ENCODE data around the gene NBAS.

The NBAS gene

GRCh38 chr2:15560988-15561573, at the start of gene NBAS:
NBAS (minus strand) TSS chr2:15561334; CDS start chr2:15561304, 30 bp downstream.
- in situ Hi-C loops (cut with HindIII; ENCODE audit: low sequenced_read_pairs), result no loop called here

DNA sequence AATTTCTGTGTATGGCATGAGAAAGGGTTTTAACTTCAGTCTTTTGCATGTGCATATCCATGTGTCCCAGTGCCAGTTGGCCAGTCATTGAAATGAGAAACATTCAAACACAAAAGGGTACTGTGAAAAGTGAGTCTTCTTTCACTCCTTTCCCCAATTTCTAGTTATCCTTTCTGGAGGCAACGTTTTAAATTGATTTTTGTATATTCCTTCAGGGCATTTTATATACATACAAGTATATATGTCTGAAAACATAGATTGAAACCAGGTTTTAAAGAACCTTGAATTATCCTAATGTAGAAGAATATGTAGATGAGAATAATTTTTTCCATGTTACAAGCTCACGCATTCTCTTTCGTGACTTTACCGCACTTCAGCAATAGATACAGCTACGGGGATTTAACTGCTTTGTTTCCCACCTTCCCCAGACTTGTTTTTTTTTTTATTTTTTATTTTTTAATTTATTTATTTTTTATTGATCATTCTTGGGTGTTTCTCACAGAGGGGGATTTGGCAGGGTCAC, 49.4 kb upstream of the NBAS start:
- in situ Hi-C loops (cut with HindIII; ENCODE audit: low sequenced_read_pairs), result no loop called here

DNA sequence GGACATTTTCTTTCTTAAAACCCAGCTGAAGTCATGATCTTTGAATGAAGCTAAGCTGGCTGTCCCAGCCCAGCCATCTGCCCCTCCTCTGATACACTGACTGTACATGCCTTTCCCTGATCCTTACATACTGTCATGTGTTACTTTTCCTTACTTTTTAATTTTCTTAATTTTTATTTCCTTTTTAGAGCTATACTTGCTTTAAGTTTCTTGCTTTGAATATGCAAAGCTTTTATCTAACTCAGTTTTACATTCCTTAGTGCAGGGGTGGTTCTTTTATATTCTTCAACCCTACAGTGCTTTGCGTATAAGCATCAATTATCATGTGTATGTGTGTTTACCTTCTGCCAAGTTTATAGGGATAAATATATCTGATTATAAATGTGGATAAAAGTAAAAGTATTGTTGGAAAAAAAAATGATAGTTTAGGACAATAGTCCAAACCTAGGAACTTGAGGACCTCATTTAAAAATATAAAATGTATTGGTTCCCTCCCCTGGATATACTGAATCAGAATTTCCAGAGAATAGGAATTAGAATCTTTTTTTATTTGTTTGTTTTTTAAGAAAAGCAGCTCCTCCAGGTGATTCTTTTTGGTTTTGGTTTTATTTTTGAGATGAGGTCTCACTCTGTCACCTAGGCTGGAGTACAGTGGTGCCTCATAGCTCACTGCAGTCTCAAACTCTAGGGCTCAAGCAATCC, 48.4 kb upstream of the NBAS start:
- in situ Hi-C loops (cut with HindIII; ENCODE audit: low sequenced_read_pairs), result no loop called here

DNA sequence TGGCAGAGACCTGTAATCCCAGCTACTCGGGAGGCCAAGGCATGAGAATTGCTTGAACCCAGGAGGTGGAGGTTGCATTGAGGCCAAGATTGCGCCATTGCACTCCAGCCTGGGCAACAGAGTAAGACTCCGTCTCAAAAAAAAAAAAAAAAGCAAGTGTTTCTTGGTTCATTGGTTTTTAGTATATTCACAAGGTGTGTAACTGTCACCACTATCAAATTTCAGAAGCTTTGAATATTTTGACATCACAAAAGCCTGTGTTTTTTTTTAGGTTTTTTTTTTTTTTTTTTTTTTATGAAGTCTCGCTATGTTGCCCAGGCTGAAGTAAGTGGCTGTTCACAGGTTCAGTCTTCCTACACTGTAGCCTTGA, 47.2 kb upstream of the NBAS start:
- in situ Hi-C loops (cut with HindIII; ENCODE audit: low sequenced_read_pairs), result no loop called here

DNA sequence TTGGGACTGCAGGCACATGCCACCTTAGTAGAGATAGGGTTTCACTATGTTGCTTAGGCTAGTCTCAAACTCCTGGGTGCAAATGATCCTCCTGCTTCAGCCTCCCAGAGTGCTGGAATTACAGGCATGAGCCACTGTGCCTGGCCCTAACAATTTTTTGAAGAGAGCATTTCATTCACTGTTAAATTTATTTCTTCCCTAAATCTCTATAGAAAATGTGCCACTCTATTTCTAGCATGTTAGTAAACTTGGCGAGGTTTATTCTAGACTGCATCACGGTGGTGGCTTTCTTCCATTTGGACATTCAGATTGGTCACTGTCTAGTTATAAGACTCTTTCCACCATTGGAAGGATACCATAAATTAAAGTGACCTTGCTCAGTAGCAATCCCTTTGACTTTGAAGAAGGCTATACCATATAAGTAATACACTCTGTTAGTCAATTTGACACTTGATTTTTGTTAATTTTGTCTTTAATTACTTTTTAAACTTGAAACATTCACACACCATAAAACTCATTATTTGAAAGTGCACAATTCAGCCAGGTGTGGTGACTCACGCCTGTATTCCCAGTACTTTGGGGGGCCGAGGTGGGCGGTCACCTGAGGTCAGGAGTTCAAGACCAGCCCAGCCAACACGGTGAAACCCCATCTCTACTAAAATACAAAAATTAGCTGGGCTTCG, 46.7 kb upstream of the NBAS start:
- in situ Hi-C loops (cut with HindIII; ENCODE audit: low sequenced_read_pairs), result no loop called here

DNA sequence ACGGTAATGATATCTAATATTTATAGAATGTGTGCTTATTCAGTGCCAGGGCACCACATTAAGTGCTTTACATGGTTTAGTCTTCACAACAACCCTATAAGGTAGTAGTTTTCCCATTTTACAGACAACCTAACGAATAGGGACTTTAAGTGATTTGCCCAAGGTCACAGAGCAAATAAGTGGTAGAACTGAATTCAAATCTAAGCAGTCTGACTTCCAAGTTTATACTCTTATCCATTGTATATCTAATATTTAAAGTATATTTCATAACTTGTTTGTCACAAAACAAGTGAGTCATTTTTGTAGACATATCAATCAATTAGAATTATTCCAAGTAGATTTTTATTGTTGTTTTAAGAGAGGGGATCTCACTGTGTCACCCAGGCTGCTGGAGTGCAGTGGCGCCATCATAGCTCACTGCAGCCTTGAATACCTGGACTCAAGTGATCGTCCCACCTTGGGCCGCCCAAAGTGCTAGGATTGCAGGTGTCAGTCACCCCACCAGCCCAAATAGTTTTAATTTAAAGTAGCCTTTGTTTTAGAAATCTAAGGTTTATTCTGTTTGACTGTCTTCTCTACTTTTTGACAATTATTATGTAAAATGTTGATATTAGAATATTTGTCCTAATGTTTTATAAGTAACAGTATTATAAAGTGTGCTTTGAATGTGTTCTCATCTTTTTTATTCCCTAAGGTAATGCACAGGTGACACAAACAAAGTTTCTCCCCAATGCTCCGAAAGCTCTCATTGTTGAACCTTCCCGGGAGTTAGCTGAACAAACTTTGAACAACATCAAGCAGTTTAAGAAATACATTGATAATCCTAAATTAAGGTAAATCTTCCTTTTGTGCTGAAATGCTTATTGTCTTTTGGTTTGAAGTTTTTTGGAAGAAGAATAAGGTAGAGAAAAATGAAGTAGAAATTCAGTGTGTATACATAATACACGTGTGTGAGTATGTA, 45.6 kb upstream of the NBAS start:
- in situ Hi-C loops (cut with HindIII; ENCODE audit: low sequenced_read_pairs), result no loop called here

GRCh38 chr2:15605721-15606120, 44.6 kb upstream of the NBAS start:
- in situ Hi-C loops (cut with HindIII; ENCODE audit: low sequenced_read_pairs), result no loop called here

- in situ Hi-C loops (cut with HindIII; ENCODE audit: low sequenced_read_pairs), result no loop called here
Measured at GRCh38 chr2:15603948-15604347, 42.8 kb upstream of the NBAS start.

DNA sequence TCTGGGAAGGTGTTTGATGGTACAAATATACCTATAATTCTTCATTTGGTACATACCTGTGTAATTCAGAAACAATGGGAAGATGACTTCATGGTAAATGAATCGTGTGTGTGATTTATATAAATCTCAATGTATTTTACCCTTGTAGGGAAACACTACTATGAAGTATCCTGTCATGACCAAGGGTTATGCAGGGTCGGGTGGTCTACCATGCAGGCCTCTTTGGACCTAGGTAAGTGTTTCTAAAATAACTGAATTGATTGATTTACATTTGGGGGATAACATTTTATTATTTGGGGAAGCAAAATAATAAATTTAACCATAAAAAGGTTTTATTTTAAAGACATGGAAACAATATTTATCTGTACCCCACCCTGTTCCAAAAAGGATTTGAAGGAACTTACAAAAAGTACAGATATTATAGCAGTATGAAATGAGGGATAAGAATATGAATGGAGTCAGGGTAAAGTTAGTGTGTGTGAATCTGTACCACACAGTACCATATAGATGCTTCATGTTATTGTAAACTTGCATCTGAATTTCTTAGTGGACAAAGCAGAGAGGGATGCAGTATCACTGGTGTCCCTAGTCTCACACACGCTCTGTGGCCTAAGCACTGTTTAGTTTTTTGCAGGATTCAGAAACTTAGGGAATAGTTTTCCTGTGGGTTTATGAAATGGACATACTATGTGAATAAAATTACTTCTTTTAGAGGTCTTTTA, 42.1 kb upstream of the NBAS start:
- in situ Hi-C loops (cut with HindIII; ENCODE audit: low sequenced_read_pairs), result no loop called here

DNA sequence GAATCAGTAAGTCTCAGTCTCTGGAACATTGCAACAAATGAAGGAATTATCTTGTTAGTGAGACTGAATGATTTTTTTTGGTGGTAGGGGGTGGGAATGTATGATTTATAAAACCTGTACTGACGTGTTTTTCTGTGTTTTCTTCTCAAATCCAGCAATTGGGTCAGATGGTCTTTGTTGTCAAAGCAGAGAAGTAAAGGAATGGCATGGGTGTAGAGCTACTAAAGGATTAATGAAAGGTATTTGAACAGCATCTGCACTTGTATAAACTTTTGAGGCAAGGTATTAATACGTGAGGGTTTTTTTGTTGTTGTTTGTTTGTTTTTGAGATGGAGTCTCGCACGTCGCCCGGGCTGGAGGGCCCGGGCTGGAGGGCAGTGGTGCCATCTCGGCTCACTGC, 41.3 kb upstream of the NBAS start:
- in situ Hi-C loops (cut with HindIII; ENCODE audit: low sequenced_read_pairs), result no loop called here

- in situ Hi-C loops (cut with HindIII; ENCODE audit: low sequenced_read_pairs), result no loop called here
Measured at GRCh38 chr2:15601681-15602080, 40.5 kb upstream of the NBAS start.

DNA sequence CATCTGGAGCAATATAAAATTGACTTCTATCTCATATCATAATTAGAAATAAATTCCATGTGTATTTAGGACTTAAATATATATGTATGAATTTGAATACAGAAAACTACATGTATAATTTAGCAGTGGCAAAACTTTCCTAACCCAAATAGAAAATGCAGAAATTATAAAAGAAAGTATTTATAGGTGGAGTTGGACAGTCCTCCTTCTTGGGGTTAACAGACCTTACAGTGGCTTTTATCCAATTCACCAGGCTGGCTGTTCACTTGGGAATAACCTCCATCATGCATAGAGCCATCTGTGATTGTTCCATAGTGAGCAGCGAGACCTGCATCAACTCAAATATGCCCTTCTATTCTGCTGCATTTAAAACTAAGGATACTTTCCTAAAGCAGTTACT, 38.9 kb upstream of the NBAS start:
- in situ Hi-C loops (cut with HindIII; ENCODE audit: low sequenced_read_pairs), result no loop called here

DNA sequence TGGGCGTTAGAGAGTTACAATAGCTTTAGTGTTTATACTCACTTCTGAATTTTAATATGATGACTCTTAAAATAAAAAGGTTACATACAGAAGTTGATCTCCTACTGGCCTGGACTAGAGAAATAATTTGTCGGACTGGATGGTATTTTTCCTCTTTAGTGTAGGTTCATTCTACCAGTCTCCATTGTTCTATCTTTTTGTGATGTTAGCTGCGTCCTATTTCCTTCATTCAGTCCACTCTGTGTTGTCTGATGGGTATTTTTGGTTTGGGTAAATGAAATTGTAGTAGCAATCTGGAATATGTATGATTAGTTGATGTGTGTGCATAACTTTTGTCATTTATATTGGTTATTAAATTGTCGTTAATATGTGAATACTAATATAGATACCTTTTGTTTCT, 35.8 kb upstream of the NBAS start:
- in situ Hi-C loops (cut with HindIII; ENCODE audit: low sequenced_read_pairs), result no loop called here

- in situ Hi-C loops (cut with HindIII; ENCODE audit: low sequenced_read_pairs), result no loop called here
Measured at GRCh38 chr2:15596350-15596749, 35.2 kb upstream of the NBAS start.

DNA sequence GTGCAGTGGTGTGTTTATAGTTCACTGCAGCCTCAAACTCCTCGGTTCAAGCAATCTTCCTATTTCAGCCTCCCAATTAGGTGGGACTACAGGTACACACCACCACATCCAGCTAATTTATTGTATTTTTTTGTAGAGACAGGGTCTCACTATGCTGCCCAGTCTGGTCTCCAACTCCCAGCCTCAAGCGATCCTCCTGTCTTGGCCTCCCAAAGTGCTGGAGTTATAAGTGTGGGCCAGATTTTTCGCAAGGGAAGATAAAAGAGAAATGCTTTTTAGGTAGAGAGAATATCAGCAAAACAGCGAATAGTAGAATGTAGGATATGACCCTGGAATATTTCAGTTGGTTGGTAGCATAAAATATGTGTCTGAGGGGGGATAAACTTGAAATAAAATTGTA, 34.8 kb upstream of the NBAS start:
- in situ Hi-C loops (cut with HindIII; ENCODE audit: low sequenced_read_pairs), result no loop called here

DNA sequence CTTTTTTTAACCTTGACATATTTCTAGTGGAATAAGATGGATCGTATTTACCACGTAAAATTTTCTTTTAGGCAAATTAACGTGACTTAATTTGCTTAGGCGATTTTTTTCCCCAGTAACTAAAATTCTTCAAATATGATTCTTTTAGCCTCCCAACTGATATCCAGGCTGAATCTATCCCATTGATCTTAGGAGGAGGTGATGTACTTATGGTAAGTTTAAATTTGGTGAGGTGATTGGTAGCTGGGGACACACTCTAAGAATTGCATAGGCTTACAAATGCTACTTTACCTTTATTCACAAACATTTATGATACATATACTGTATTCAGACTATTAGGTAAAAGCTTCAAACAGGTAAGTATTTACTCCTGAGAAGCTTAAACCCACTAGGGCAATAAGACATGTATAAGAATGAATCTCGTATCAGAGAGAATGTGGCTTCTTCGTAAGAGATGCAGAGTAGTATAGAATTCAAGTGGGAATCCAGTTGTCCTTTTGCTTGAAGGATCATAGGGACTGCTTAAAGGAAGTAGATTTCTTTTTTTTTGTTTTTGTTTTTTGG, 34.3 kb upstream of the NBAS start:
- in situ Hi-C loops (cut with HindIII; ENCODE audit: low sequenced_read_pairs), result no loop called here

DNA sequence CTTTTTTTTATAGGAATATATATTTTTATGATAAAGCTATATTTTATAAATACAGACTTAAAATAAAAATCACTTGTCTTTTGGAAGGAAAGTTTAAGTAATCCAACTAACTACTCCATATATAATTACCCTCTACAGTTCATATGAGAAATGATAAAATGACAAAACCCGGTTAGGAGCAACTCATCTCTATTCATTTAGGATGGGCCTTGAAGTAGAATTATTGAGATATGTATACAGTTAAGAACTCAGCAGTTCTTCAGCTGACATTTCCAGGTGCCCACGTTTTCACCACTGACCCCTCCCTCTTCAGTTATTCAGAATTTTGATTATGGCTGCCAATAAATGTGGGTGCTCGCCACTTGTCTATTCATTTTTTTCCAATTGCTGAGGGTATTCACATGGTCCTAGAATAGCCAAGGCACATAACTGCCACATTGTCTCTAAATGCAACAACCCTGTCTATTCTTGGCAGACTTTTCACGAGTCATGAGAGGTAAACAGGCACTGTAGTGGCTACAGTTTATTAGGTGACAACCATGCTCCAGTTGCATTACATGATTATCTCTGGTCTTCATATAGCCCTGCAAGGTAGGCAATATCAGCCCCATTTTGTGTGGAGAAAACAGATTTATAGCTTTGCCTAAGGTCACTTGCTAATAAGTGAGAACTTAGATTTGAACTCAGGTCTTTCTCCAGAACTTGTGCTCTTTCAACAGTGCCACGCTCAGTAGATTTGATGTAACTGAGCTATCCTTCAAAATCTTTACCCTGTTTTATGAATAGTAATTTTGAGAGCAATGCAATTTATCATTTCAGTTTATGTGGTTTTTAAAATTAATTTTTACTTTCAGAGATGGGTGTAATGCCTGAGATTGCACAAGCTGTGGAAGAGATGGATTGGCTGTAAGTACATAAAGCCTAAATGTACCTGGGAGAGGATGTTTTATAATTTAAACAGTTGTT, 33.4 kb upstream of the NBAS start:
- in situ Hi-C loops (cut with HindIII; ENCODE audit: low sequenced_read_pairs), result no loop called here

DNA sequence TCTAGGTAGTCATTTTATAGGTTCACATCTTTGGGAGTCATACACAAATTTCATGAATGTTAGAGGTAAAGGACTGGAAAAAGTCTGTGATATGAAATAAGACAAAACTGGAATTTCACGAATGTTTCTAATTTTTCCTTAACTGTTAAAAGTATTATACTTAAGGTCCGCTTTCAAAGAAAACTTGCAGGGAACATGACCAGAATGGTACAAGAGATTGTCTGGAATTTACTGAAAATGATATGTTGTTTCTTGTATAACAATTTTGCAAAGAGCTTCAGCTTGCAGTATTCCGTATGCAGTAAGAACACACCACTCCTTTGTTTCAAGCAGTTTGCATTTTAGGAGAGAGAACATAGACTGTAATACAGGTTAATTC, 32.2 kb upstream of the NBAS start:
- in situ Hi-C loops (cut with HindIII; ENCODE audit: low sequenced_read_pairs), result no loop called here

Measured in DLD1 (cell line).